ENCODE results near the gene STON2. TPM values are rescaled to one million over a fixed set of nuclear protein-coding genes. Genes with fewer than 3 reads are reported as not detected.

The STON2 gene
- total RNA-seq, 1 donor from 2014 or later = 24.0 TPM

DNA sequence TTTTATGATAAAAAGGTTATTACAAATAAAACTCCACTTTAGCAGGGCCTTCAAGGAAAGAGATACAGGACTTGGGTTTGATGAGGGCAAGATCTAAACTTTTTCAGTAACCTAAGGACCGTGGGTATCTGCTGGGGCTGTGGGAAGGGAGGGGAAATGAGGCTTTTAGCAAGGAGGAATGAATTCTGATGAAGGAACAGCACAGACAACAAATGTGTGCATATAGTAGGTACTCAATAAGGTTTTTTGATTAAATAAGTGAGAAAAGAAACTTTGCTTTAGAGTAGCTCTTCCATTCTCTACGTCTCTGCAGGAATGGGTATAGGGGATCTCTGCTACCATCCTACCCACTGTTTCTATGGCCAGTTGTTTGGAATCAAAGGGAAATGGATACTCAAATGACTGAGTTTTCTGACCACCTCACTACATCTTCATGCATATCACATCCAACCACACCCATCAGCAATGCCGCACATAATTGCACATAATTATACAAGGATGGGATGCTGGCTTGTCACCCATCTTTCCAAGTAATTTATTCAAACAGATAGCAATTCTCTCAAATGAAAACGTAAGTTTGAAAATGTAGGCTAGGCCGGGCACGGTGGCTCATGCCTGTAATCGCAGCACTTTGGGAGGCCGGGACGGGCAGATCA lies 119.9 kb downstream of the STON2 start:
- no peak overlapping the region for H3K27ac Mint-ChIP-seq (ENCODE audit: unreplicated experiment)
- peaks cover 12% of the 10 kb centered on the region for H3K36me3 Mint-ChIP-seq (ENCODE audit: low read depth)
- H3K9me3 Mint-ChIP-seq = peaks cover 5% of the 10 kb centered on the region
- DNase-seq (ENCODE audit: low read depth, low spot score) = no peak
- peak overlapping the region; percentile 23 for H3K4me3 Mint-ChIP-seq
- H3K4me1 Mint-ChIP-seq = peaks cover 26% of the 10 kb centered on the region
- no peaks in the 10 kb centered on the region for H3K27me3 Mint-ChIP-seq (ENCODE audit: low read depth)
- TF ChIP-seq, protein P1, sequence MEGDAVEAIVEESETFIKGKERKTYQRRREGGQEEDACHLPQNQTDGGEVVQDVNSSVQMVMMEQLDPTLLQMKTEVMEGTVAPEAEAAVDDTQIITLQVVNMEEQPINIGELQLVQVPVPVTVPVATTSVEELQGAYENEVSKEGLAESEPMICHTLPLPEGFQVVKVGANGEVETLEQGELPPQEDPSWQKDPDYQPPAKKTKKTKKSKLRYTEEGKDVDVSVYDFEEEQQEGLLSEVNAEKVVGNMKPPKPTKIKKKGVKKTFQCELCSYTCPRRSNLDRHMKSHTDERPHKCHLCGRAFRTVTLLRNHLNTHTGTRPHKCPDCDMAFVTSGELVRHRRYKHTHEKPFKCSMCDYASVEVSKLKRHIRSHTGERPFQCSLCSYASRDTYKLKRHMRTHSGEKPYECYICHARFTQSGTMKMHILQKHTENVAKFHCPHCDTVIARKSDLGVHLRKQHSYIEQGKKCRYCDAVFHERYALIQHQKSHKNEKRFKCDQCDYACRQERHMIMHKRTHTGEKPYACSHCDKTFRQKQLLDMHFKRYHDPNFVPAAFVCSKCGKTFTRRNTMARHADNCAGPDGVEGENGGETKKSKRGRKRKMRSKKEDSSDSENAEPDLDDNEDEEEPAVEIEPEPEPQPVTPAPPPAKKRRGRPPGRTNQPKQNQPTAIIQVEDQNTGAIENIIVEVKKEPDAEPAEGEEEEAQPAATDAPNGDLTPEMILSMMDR (conservative IDR thresholded peaks at IDR 0.05) = no peak

DNA sequence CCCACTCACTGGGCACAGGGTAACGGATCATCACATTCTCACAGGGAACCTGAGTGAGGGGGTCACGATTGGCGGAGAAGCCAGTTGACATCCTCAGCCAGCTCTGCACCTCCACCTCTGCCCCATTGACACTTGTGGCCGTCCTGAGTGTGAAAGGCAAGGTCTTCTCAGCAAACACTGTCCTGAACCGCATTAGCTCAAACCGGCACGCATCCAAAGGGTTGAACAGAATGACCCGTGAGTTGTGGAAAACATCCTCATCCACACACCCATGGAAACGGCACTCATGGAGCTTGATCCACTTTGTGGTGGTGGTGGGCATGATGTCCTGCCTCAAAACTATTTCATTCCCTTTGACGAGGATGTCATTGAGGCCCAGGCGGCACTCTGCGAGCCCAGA lies 123.0 kb downstream of the STON2 start:
- Mint-ChIP-seq H3K27ac (ENCODE audit: unreplicated experiment) (no peak overlapping the region), H3K27me3 (ENCODE audit: low read depth) (no peaks in the 10 kb centered on the region), H3K4me3 (no peak overlapping the region), H3K9me3 (peaks cover 5% of the 10 kb centered on the region), H3K36me3 (ENCODE audit: low read depth) (peaks cover 12% of the 10 kb centered on the region), H3K4me1 (peaks cover 47% of the 10 kb centered on the region)
- DNase-seq (ENCODE audit: low read depth, low spot score) = no peak
- TF ChIP-seq, protein P1 (conservative IDR thresholded peaks at IDR 0.05) = no peak

DNA sequence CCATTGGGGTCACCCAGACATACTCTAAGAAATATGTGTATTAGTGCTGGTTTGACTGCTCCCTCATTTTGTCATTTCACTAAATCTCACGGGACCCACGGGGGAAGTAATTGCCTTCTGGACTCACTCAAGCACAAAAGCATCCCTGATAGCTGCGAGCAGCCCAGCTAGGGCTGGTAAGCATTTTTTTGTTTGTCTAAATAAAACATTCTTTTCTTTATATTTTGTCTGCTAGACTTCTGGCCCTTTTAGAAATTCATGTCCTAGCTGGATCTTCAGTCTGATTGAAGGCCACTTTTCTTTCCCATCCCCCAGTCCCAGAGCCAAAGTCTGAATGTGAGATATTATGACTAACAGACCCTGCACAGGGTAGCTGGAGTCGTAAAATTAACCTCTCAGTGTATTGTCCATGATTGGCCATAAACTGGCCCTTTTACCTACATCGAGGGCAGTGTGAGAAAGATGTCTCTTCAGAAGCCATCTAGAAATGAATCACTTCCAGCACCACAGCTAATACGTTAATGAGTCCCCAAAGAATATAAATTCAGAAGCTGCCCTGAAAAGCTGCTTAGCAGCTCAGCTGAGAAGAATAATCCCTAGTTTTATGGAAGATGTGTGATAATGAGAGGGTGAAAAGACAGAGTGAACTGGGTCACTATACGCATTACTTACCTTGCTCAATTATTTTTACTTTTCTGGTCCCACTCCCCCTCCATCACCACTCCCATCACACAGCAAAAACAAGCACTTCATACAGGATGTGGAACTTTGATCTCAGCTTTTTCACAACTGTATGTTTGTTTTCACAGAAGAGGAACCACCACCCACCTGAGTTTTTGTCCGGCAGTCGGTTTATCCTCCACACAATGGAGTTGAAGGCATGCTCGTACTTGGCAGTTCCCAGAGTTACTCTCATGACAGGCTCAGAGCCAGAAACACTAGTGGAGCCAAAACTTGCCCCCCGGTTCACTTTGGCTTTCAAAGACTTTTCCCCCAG lies 123.8 kb downstream of the STON2 start:
- Mint-ChIP-seq H3K36me3 (ENCODE audit: low read depth) (peaks cover 12% of the 10 kb centered on the region), H3K9me3 (peaks cover 5% of the 10 kb centered on the region), H3K27ac (ENCODE audit: unreplicated experiment) (peak overlapping the region; percentile 20), H3K4me1 (peaks cover 43% of the 10 kb centered on the region), H3K4me3 (no peak overlapping the region), H3K27me3 (ENCODE audit: low read depth) (no peaks in the 10 kb centered on the region)
- TF ChIP-seq, protein P1 (conservative IDR thresholded peaks at IDR 0.05) = no peak
- DNase-seq (ENCODE audit: low read depth, low spot score) = no peak

DNA sequence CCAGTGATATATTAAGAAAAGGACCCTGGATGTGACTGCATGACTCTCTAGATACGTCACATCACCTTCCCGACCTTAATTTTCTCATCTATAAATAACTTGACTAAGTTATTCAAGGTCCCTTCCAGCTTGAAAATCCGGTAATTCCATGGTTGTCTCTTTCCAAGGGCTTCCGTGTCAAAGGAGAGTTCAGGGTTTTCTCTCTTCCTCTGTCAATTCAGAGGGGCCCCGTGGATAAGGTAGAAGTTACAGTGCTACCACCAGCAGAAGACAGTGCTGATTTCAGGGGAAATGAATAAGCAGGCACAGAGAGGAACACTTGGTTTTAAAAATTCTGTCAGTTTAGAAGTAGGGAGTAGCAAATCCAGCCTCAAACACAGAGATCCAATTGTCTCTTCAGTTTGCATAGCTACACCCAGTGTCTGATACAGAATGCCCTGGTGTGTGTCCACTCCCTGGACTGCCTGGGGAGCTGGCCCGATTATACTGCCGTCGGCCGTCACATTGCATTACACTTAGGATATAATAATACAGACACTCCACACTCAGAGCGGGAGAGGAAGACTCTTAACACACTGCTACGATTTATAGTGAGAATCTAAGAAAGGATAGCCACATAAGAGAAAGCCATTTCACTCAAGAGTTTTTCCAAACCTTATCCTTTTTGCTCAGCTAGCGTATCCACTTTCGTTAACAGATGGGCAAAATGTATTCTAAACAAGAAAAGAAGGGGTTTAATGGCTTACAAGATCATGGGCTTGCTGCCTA lies 124.6 kb downstream of the STON2 start:
- H3K4me1 Mint-ChIP-seq = peaks cover 41% of the 10 kb centered on the region
- TF ChIP-seq, protein P1 (conservative IDR thresholded peaks at IDR 0.05) = no peak
- H3K27me3 Mint-ChIP-seq (ENCODE audit: low read depth) = no peaks in the 10 kb centered on the region
- peak overlapping the region; percentile 78 for H3K27ac Mint-ChIP-seq (ENCODE audit: unreplicated experiment)
- no peak for DNase-seq (ENCODE audit: low read depth, low spot score)
- H3K4me3 Mint-ChIP-seq = peak overlapping the region; percentile 36
- peaks cover 5% of the 10 kb centered on the region for H3K9me3 Mint-ChIP-seq
- H3K36me3 Mint-ChIP-seq (ENCODE audit: low read depth) = peaks cover 12% of the 10 kb centered on the region

DNA sequence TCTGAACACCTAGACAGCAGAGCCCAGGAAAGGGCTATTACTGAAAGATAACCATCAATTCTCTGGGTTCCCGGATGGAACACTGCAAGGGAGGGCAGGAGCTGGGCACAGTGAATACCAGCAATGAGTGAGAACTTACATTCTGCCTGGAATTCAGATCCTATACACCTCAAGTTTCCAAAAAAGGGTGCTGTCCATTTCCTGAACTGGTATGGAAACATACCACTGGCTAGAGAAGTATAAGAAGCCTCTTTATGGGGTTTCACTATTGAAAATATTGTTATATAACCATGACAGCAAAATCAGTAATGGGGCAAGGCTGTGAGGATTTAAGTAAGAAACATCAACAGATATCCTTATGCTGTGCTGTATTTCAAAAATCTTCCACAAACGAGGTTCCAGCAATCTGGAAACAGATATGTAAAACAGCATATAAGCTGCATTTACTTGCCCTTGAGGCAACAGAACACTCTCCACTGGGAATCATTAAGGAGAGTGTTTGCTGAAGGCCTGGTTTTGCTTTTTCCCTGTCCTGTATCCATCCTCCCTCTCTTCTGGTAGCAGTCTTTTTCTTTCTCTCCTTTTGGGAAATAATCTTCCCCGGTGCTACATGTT lies 126.1 kb downstream of the STON2 start:
- H3K27ac Mint-ChIP-seq (ENCODE audit: unreplicated experiment) = peak overlapping the region; percentile 24
- H3K36me3 Mint-ChIP-seq (ENCODE audit: low read depth) = peaks cover 12% of the 10 kb centered on the region
- H3K4me1 Mint-ChIP-seq = peaks cover 50% of the 10 kb centered on the region
- no peak for DNase-seq (ENCODE audit: low read depth, low spot score)
- H3K27me3 Mint-ChIP-seq (ENCODE audit: low read depth) = no peaks in the 10 kb centered on the region
- TF ChIP-seq, protein P1 (conservative IDR thresholded peaks at IDR 0.05) = no peak
- H3K9me3 Mint-ChIP-seq = peaks cover 2% of the 10 kb centered on the region
- H3K4me3 Mint-ChIP-seq = no peak overlapping the region
